GM12864 (cell line): ENCODE data around the gene IMPA2.

Experiments used
- DNase-seq: peaks from one replicate; pipeline ENCODE4 v3.0.0-alpha.2; 2011; ENCODE audit warnings: low read depth
- H3K4me3 ChIP-seq: 2 replicates; pipeline ENCODE4 v1.5.1; 2011; ENCODE audit warnings: mild to moderate bottlenecking, low read depth, low read length, control low read depth
- CTCF ChIP-seq: IDR thresholded peaks from 2 replicates; pipeline ENCODE4 v1.5.1; 2011; ENCODE audit warnings: low read depth, mild to moderate bottlenecking, moderate library complexity, low read length, control low read depth, inconsistent platforms; ENCODE audit errors: missing control alignments

The IMPA2 gene

DNA sequence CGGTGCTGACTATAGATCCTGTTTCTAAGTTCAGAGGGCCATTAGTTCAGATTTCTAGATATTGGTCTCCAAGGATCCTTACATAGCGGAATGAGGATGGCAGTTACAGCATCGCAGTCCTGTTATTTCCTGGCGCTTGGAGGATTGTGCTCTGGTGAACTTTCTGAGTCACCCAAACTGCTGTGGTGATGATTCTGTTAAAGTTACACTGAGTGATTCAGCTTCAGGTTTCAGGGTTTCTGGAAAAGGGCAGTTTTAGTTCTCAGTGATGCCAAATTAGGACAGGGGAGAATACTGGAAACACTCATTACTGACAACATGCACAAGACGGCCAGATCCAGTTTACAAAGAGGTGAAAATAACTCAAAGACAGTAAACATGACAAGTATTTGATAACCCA, 60.3 kb downstream of the IMPA2 start:
- no peak for TF ChIP-seq CTCF
- no peak overlapping the region for H3K4me3 ChIP-seq
- DNase-seq = no peak

DNA sequence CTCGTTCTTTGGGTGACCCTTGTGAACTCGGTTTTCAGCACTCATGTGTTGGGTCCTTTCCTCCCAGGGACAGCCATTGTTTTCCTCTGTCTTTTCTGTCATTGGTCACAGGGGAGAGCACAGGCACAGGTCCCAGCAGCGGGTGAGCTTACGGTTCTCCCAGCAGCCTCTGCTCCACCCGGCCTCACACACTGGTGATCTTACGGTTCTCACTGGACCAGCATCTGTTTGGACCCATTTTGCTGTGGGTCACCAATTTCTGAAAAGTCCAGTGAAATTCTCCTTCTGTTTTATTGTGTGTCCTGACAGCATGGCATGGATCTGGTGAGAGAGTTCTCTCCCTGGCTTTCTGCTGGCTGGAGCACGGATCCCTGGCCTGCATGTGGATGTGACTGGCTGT, 62.5 kb downstream of the IMPA2 start:
- TF ChIP-seq CTCF = no peak
- H3K4me3 ChIP-seq = no peak overlapping the region
- DNase-seq = no peak

GRCh38 chr18:12044591-12044990, 63.3 kb downstream of the IMPA2 start:
- DNase-seq = no peak
- no peak overlapping the region for H3K4me3 ChIP-seq
- no peak for TF ChIP-seq CTCF

GRCh38 chr18:12046046-12046750, 64.9 kb downstream of the IMPA2 start:
- no peak for TF ChIP-seq CTCF
- no peak for DNase-seq
- no peak overlapping the region for H3K4me3 ChIP-seq

DNA sequence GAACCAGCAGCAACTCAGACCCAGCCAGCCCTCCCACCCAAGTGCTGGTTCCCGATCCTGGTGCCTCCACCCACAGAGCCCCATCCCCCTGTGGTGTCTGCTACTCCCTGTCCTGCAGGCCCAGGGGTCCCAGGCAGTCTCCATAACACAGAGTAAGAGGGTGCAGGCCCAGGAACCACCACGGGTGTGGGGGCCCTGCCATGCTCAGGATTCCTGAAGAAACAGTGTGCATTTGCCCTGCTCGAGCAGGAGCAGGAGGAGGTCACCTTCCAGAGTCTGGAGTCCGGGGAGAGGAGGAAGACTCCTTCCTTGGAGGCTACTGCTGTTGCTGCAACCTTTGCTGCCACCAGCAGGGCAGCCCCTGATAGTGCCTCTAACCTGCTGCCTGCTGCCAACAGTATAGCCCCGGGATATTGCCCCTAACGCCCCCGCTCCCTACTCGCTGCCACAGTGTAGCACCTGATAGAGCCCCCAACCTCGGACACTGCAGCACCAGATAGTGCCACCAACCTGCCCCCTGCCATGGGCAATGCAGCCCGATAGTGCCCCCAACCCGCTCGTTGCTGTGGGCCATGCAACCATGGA, 65.5 kb downstream of the IMPA2 start:
- DNase-seq = no peak

GRCh38 chr18:12048010-12048826, 66.9 kb downstream of the IMPA2 start:
- no peak overlapping the region for H3K4me3 ChIP-seq
- no peak for DNase-seq
- no peak for TF ChIP-seq CTCF

More for the DNA sequence above, 65.5 kb downstream of the IMPA2 start:
- TF ChIP-seq CTCF = peak; percentile 19
- no peak overlapping the region for H3K4me3 ChIP-seq
